Activated naive CD4-positive, alpha-beta T cell treated with anti-CD3 and anti-CD28 coated beads for 36 hours (primary cell): ENCODE measurements around the gene CRYBG3. TPM values are rescaled to one million over a fixed set of nuclear protein-coding genes. Genes with fewer than 3 reads are reported as not detected.
A peak's percentile ranks its signal among the peaks of the same experiment; 100 is the strongest.

ENCODE experiments used
- CTCF ChIA-PET: fragments of 350-600 bp; sonication (Branson Sonifier 250); formaldehyde crosslinking; loops from one replicate; lab custom pipeline; 2021; ENCODE audit warnings: antibody characterized with exemption; lab: Charles Lee
- DNase-seq: peaks from one replicate; pipeline ENCODE4 v3.0.0-alpha.2; 2020
- H3K27ac Mint-ChIP-seq: one replicate; pipeline ENCODE4 v1.8.0; 2021; ENCODE audit warnings: mild to moderate bottlenecking, mixed read lengths
- H3K27me3 Mint-ChIP-seq: one replicate; pipeline ENCODE4 v1.8.0; 2021; ENCODE audit warnings: low read depth, mixed read lengths
- H3K36me3 Mint-ChIP-seq: one replicate; pipeline ENCODE4 v1.8.0; 2021; ENCODE audit warnings: low read depth, mixed read lengths
- H3K4me1 Mint-ChIP-seq: one replicate; pipeline ENCODE4 v1.8.0; 2021; ENCODE audit warnings: low read depth, mixed read lengths
- H3K4me3 Mint-ChIP-seq: one replicate; pipeline ENCODE4 v1.8.0; 2021; ENCODE audit warnings: mild to moderate bottlenecking, moderate library complexity, mixed read lengths
- H3K9me3 Mint-ChIP-seq: one replicate; pipeline ENCODE4 v1.8.0; 2021; ENCODE audit warnings: mixed read lengths
- intact Hi-C: fragments of 100-400 bp; cut with micrococcal nuclease; formaldehyde crosslinking; loops from one replicate; pipeline ENCODE4 v1.15.1; 2023
- total RNA-seq, 2 experiments: library from RNA; stranded (reverse); gene quantifications; one replicate each; pipeline ENCODE4 v1.2.3, GENCODE V29; 2021

The CRYBG3 gene
- total RNA-seq, 2 experiments from 2014 or later: 1.3 to 1.7 TPM

GRCh38 chr3:97970156-97970555, 148.3 kb downstream of the CRYBG3 start:
- Mint-ChIP-seq H3K9me3 (no peaks in the 10 kb centered on the region), H3K4me3 (peak overlapping the region; percentile 87), H3K36me3 (peaks cover 15% of the 10 kb centered on the region), H3K27ac (no peak overlapping the region), H3K27me3 (no peaks in the 10 kb centered on the region), H3K4me1 (peaks cover 60% of the 10 kb centered on the region)
- intact Hi-C loops: loop anchor here (5.0 kb wide), 2 partner anchors 552 to 587 kb away; partner anchors contain the start of gene CLDND1
- CTCF ChIA-PET: interaction anchor here (0.6 to 5.6 kb wide), 2 partner anchors 53 to 178 kb away, joined by 3 to 35 read pairs; no protein-coding TSS in a partner anchor
- no peak for DNase-seq

GRCh38 chr3:97970956-97971620, 149.3 kb downstream of the CRYBG3 start:
- no peaks in the 10 kb centered on the region for H3K9me3 Mint-ChIP-seq
- no peaks in the 10 kb centered on the region for H3K27me3 Mint-ChIP-seq
- CTCF ChIA-PET: interaction anchor here (1.0 to 5.6 kb wide), 5 partner anchors 10 to 52 kb away, joined by 3 to 35 read pairs (median 5); no protein-coding TSS in a partner anchor
- H3K4me1 Mint-ChIP-seq: peaks cover 54% of the 10 kb centered on the region
- peak overlapping the region; percentile 89 for H3K27ac Mint-ChIP-seq
- DNase-seq: no peak
- intact Hi-C loops: loop anchor here (1.0 to 5.0 kb wide), 4 partner anchors 52 to 586 kb away; partner anchors contain the start of genes ARL6 and CLDND1
- peaks cover 8% of the 10 kb centered on the region for H3K36me3 Mint-ChIP-seq
- peak overlapping the region; percentile 87 for H3K4me3 Mint-ChIP-seq

- Mint-ChIP-seq H3K4me1 (peaks cover 51% of the 10 kb centered on the region), H3K27me3 (no peaks in the 10 kb centered on the region), H3K27ac (peak within 1 kb of the TSS; percentile 89), H3K36me3 (peaks cover 6% of the 10 kb centered on the region), H3K9me3 (no peaks in the 10 kb centered on the region), H3K4me3 (peak within 1 kb of the TSS; percentile 87)
- peak; percentile 84 for DNase-seq
- CTCF ChIA-PET: interaction anchor here (1.0 to 5.6 kb wide), 5 partner anchors 10 to 51 kb away, joined by 3 to 35 read pairs (median 5); no protein-coding TSS in a partner anchor
- intact Hi-C loops: loop anchor here (1.0 to 5.0 kb wide), 7 partner anchors 51 to 585 kb away; partner anchors contain the start of genes ARL6 and CLDND1
Observed at GRCh38 chr3:97971679-97972567, 150.1 kb downstream of the CRYBG3 start, which contains the start of gene RIOX2. Gene RIOX2, minus strand, starts transcription at chr3:97972431. Its CDS starts 4,838 bp downstream, at chr3:97967593.

GRCh38 chr3:97972976-97973375, 151.2 kb downstream of the CRYBG3 start:
- peak overlapping the region; percentile 28 for H3K27ac Mint-ChIP-seq
- H3K4me1 Mint-ChIP-seq: peaks cover 44% of the 10 kb centered on the region

GRCh38 chr3:97974996-97975395, 153.2 kb downstream of the CRYBG3 start:
- CTCF ChIA-PET: interaction anchor here (0.5 to 1.4 kb wide), 2 partner anchors 158 to 181 kb away, joined by 3 to 5 read pairs; no protein-coding TSS in a partner anchor
- intact Hi-C loops: loop anchor here (1.0 to 5.0 kb wide), 3 partner anchors 182 to 582 kb away; partner anchors contain the start of gene CLDND1
- Mint-ChIP-seq H3K27me3 (no peaks in the 10 kb centered on the region), H3K9me3 (no peaks in the 10 kb centered on the region), H3K27ac (no peak overlapping the region), H3K36me3 (peaks cover 3% of the 10 kb centered on the region), H3K4me3 (no peak overlapping the region), H3K4me1 (peaks cover 29% of the 10 kb centered on the region)
- no peak for DNase-seq

More at GRCh38 chr3:97972976-97973375, 151.2 kb downstream of the CRYBG3 start:
- DNase-seq: no peak
- Mint-ChIP-seq H3K27me3 (no peaks in the 10 kb centered on the region), H3K9me3 (no peaks in the 10 kb centered on the region), H3K36me3 (peaks cover 3% of the 10 kb centered on the region), H3K4me3 (peak overlapping the region; percentile 57)
- CTCF ChIA-PET: no interaction called here
- intact Hi-C loops: loop anchor here (1.0 to 5.0 kb wide), 5 partner anchors 62 to 584 kb away; partner anchors contain the start of gene CLDND1

GRCh38 chr3:97975466-97975865, 153.7 kb downstream of the CRYBG3 start:
- no peak for DNase-seq
- H3K4me3 Mint-ChIP-seq: no peak overlapping the region
- intact Hi-C loops: loop anchor here (1.0 kb wide), 1 partner anchor 182 kb away; no protein-coding TSS in a partner anchor
- H3K36me3 Mint-ChIP-seq: peaks cover 3% of the 10 kb centered on the region
- CTCF ChIA-PET: interaction anchor here (1.4 kb wide), 1 partner anchor 181 kb away, joined by 5 read pairs; no protein-coding TSS in a partner anchor
- H3K4me1 Mint-ChIP-seq: peaks cover 24% of the 10 kb centered on the region
- H3K9me3 Mint-ChIP-seq: no peaks in the 10 kb centered on the region
- no peaks in the 10 kb centered on the region for H3K27me3 Mint-ChIP-seq
- H3K27ac Mint-ChIP-seq: no peak overlapping the region

- no peaks in the 10 kb centered on the region for H3K9me3 Mint-ChIP-seq
Observed at GRCh38 chr3:97979610-97980009, 157.8 kb downstream of the CRYBG3 start.

GRCh38 chr3:97981886-97982285, 160.1 kb downstream of the CRYBG3 start:
- CTCF ChIA-PET: interaction anchor here (0.7 kb wide), 2 partner anchors 10 to 17 kb away, joined by 3 read pairs; no protein-coding TSS in a partner anchor
- no peaks in the 10 kb centered on the region for H3K36me3 Mint-ChIP-seq
- peak overlapping the region; percentile 3 for H3K27ac Mint-ChIP-seq
- DNase-seq: peak; percentile 42
- H3K4me3 Mint-ChIP-seq: no peak overlapping the region
- intact Hi-C loops: loop anchor here (1.0 to 5.0 kb wide), 2 partner anchors 8 to 110 kb away; no protein-coding TSS in a partner anchor
- no peaks in the 10 kb centered on the region for H3K27me3 Mint-ChIP-seq
- H3K4me1 Mint-ChIP-seq: peaks cover 11% of the 10 kb centered on the region
- H3K9me3 Mint-ChIP-seq: no peaks in the 10 kb centered on the region

More at GRCh38 chr3:97979610-97980009, 157.8 kb downstream of the CRYBG3 start:
- peaks cover 14% of the 10 kb centered on the region for H3K4me1 Mint-ChIP-seq
- H3K36me3 Mint-ChIP-seq: no peaks in the 10 kb centered on the region
- H3K4me3 Mint-ChIP-seq: no peak overlapping the region
- DNase-seq: no peak
- H3K27me3 Mint-ChIP-seq: no peaks in the 10 kb centered on the region
- intact Hi-C loops: loop anchor here (5.0 kb wide), 1 partner anchor 107 kb away; no protein-coding TSS in a partner anchor
- no peak overlapping the region for H3K27ac Mint-ChIP-seq
- CTCF ChIA-PET: interaction anchor here (0.8 kb wide), 1 partner anchor 55 kb away, joined by 3 read pairs; no protein-coding TSS in a partner anchor

- Mint-ChIP-seq H3K36me3 (no peaks in the 10 kb centered on the region), H3K27me3 (no peaks in the 10 kb centered on the region), H3K4me3 (no peak overlapping the region), H3K4me1 (peaks cover 11% of the 10 kb centered on the region), H3K27ac (no peak overlapping the region), H3K9me3 (no peaks in the 10 kb centered on the region)
- intact Hi-C loops: loop anchor here (5.0 kb wide), 1 partner anchor 112 kb away; no protein-coding TSS in a partner anchor
- CTCF ChIA-PET: interaction anchor here (1.8 to 2.1 kb wide), 2 partner anchors 12 to 39 kb away, joined by 6 read pairs; partner anchors contain the start of gene RIOX2
- DNase-seq: no peak
Observed at GRCh38 chr3:97983933-97984491, 162.2 kb downstream of the CRYBG3 start.

- peaks cover 23% of the 10 kb centered on the region for H3K4me1 Mint-ChIP-seq
- CTCF ChIA-PET: no interaction called here
Observed at GRCh38 chr3:97987306-97987705, 165.5 kb downstream of the CRYBG3 start.

More at GRCh38 chr3:97987306-97987705, 165.5 kb downstream of the CRYBG3 start:
- no peak for DNase-seq
- no peaks in the 10 kb centered on the region for H3K27me3 Mint-ChIP-seq
- no peak overlapping the region for H3K27ac Mint-ChIP-seq
- H3K36me3 Mint-ChIP-seq: no peaks in the 10 kb centered on the region
- intact Hi-C loops: no loop called here
- no peaks in the 10 kb centered on the region for H3K9me3 Mint-ChIP-seq
- H3K4me3 Mint-ChIP-seq: no peak overlapping the region
